Glomerular visceral epithelial cell (primary cell): ENCODE data around the gene POLE.
"Not testable (repeated sequence)": the region's sequence is repeated elsewhere in the genome, so short reads cannot be mapped to it uniquely, and the experiment has no call there.

ENCODE experiments used
- DNase-seq: peaks from one replicate; pipeline ENCODE4 v3.0.0-alpha.2; 2016; ENCODE audit errors: extremely low spot score

The POLE gene

GRCh38 chr12:132615579-132616038 lies 71.5 kb downstream of the POLE start:
- no peak for DNase-seq

- DNase-seq: peak; percentile 82
These were observed 72.1 kb downstream of the POLE start for GRCh38 chr12:132614861-132615578.

- no peak for DNase-seq
These were observed 73.1 kb downstream of the POLE start for GRCh38 chr12:132614029-132614428.

GRCh38 chr12:132611620-132612019 lies 75.5 kb downstream of the POLE start:
- DNase-seq: no peak

- DNase-seq: no peak
These were observed 76.1 kb downstream of the POLE start for GRCh38 chr12:132610866-132611602.

GRCh38 chr12:132610051-132610759 lies 76.9 kb downstream of the POLE start, which contains the start of gene LRCOL1:
TSS of gene LRCOL1 (minus strand) at chr12:132610582. CDS start at chr12:132606251, 4,331 bp downstream.
- no peak for DNase-seq

GRCh38 chr12:132608231-132609171 lies 78.6 kb downstream of the POLE start:
- DNase-seq: no peak

GRCh38 chr12:132606927-132607326 lies 80.2 kb downstream of the POLE start:
- DNase-seq: no peak

GRCh38 chr12:132606466-132606865 lies 80.7 kb downstream of the POLE start:
- DNase-seq: no peak

- DNase-seq: no peak
These were observed 81.2 kb downstream of the POLE start for GRCh38 chr12:132605892-132606291.

GRCh38 chr12:132604668-132605441 lies 82.3 kb downstream of the POLE start:
- no peak for DNase-seq

GRCh38 chr12:132604151-132604618 lies 83.0 kb downstream of the POLE start:
- no peak for DNase-seq

GRCh38 chr12:132603240-132604150 lies 83.6 kb downstream of the POLE start:
- DNase-seq: no peak

- no peak for DNase-seq
These were observed 84.4 kb downstream of the POLE start for GRCh38 chr12:132602572-132603239.

- no peak for DNase-seq
These were observed 85.8 kb downstream of the POLE start for GRCh38 chr12:132601171-132601883.

- DNase-seq: peak; percentile 61
These were observed 86.8 kb downstream of the POLE start for GRCh38 chr12:132600048-132601032.

- DNase-seq: not testable (repeated sequence)
These were observed 87.6 kb downstream of the POLE start for GRCh38 chr12:132599502-132599901.
